Uterus (tissue), 2 donors: ENCODE results near the gene CLDN22.

Source experiments
- CTCF ChIP-seq, 4 experiments: fragments of 200-600 bp in 2 of 4; fragments of 450-650 bp in 2 of 4; sonication (generic) in 2 of 4; IDR thresholded peaks; one replicate each; pipeline ENCODE4 v1.5.1; 2016 to 2019; ENCODE audit warnings: antibody characterized with exemption in 4 of 4, mild to moderate bottlenecking in 2 of 4, moderate library complexity in 1 of 4
- POLR2A ChIP-seq, 2 donors: fragments of 450-650 bp; IDR thresholded peaks; one replicate each; pipeline ENCODE4 v1.6.1; 2016; ENCODE audit warnings: antibody characterized with exemption in 2 of 2, mild to moderate bottlenecking in 1 of 2, moderate library complexity in 1 of 2

- no peak for TF ChIP-seq CTCF (IDR thresholded peaks at IDR 0.05)
- no peak for TF ChIP-seq POLR2A (IDR thresholded peaks at IDR 0.05)
Measured at GRCh38 chr4:183330841-183331240, 10.8 kb upstream of the CLDN22 start.
